Measurements from ENCODE around the gene TNFRSF17.

GRCh38 chr16:12000032-12000431 is 35.0 kb downstream of the TNFRSF17 start:
- no peak for TF ChIP-seq CTCF (IDR thresholded peaks at IDR 0.05; ENCODE audit: extremely low read depth in 1 of 2, insufficient read depth in 1 of 2, low read depth in 1 of 2, low read length in 2 of 2)
- no peak for TF ChIP-seq POLR2AphosphoS5 (IDR thresholded peaks at IDR 0.05; ENCODE audit: insufficient read depth, low read depth, low read length)
- no peak for TF ChIP-seq POLR2A (IDR thresholded peaks at IDR 0.05; ENCODE audit: low read depth, low read length)
- no peak for TF ChIP-seq MAX (IDR thresholded peaks at IDR 0.05; ENCODE audit: insufficient read depth, insufficient read length)
